Uterus (tissue), 2 donors: Measurements from ENCODE around the gene TRAPPC13.

Experiments
- CTCF ChIP-seq, 4 experiments: fragments of 200-600 bp in 2 of 4; fragments of 450-650 bp in 2 of 4; sonication (generic) in 2 of 4; IDR thresholded peaks; one replicate each; pipeline ENCODE4 v1.5.1; 2016 to 2019; ENCODE audit warnings: antibody characterized with exemption in 4 of 4, mild to moderate bottlenecking in 2 of 4, moderate library complexity in 1 of 4
- POLR2A ChIP-seq, 2 donors: fragments of 450-650 bp; IDR thresholded peaks; one replicate each; pipeline ENCODE4 v1.6.1; 2016; ENCODE audit warnings: antibody characterized with exemption in 2 of 2, mild to moderate bottlenecking in 1 of 2, moderate library complexity in 1 of 2

GRCh38 chr5:65623482-65623881, 1.3 kb upstream of the TRAPPC13 start:
- TF ChIP-seq CTCF (IDR thresholded peaks at IDR 0.05), result no peak
- no peak for TF ChIP-seq POLR2A (IDR thresholded peaks at IDR 0.05)
